ENCODE results near the gene COL17A1.

COL17A1 gene

GRCh38 chr10:104109908-104110662 is 24.4 kb upstream of the COL17A1 start:
- no peak for DNase-seq
- TF ChIP-seq GATA1 (IDR thresholded peaks at IDR 0.05; ENCODE audit: low read depth, low read length) (no peak), POLR2A (IDR thresholded peaks at IDR 0.05; ENCODE audit: low read length) (no peak)

DNA sequence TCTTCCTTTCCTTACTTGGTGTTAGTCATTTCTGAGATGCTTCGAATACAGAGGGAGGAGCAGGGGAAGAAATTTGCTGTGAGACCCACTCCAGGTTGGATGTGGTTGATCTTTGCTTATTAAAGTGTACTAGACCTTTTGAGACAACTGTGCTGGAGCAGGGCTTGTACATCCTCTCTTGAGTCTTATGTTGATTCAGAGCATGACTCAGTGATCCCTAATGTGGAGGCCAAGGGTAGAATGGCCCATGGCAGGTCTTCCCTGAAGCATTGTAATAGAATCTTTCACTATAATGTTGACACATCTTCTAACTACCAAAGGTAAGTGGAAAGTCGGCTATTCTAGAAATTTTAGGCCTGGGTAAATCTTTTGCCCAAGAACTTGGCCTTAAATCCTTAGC is 19.2 kb upstream of the COL17A1 start:
- TF ChIP-seq GATA1 (IDR thresholded peaks at IDR 0.05; ENCODE audit: low read depth, low read length): no peak
- no peak for TF ChIP-seq POLR2A (IDR thresholded peaks at IDR 0.05; ENCODE audit: low read length)
- DNase-seq: no peak

GRCh38 chr10:104104418-104104817 is 18.7 kb upstream of the COL17A1 start:
- no peak for TF ChIP-seq POLR2A (IDR thresholded peaks at IDR 0.05; ENCODE audit: low read length)
- TF ChIP-seq GATA1 (IDR thresholded peaks at IDR 0.05; ENCODE audit: low read depth, low read length): no peak
- no peak for DNase-seq

- no peak for DNase-seq
- TF ChIP-seq GATA1 (IDR thresholded peaks at IDR 0.05; ENCODE audit: low read depth, low read length): no peak
- no peak for TF ChIP-seq POLR2A (IDR thresholded peaks at IDR 0.05; ENCODE audit: low read length)
Measured at GRCh38 chr10:104103956-104104355, 18.3 kb upstream of the COL17A1 start.

DNA sequence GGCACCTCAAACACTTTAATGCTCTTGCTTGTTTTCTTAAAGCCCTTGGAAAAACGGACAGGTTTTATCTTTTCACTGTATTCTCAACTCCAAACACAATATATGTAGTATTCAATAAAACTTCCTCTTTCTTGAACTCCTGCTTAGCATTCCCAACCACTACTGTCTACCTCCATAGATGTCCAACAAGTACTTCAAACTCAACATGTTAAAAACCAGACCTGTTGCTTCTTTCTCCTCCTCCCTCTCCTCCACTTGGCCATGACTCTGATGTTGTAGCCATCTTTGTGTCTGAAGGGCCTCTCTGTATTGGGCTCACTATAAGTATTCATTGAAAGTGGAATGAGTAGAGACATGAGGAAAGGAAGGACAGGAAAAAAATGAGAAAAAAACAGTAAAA is 16.2 kb upstream of the COL17A1 start:
- DNase-seq: no peak
- TF ChIP-seq GATA1 (IDR thresholded peaks at IDR 0.05; ENCODE audit: low read depth, low read length) (no peak), POLR2A (IDR thresholded peaks at IDR 0.05; ENCODE audit: low read length) (no peak)

- no peak for DNase-seq
- TF ChIP-seq GATA1 (IDR thresholded peaks at IDR 0.05; ENCODE audit: low read depth, low read length): no peak
- TF ChIP-seq POLR2A (IDR thresholded peaks at IDR 0.05; ENCODE audit: low read length): no peak
Measured at GRCh38 chr10:104100795-104101194, 15.1 kb upstream of the COL17A1 start.

DNA sequence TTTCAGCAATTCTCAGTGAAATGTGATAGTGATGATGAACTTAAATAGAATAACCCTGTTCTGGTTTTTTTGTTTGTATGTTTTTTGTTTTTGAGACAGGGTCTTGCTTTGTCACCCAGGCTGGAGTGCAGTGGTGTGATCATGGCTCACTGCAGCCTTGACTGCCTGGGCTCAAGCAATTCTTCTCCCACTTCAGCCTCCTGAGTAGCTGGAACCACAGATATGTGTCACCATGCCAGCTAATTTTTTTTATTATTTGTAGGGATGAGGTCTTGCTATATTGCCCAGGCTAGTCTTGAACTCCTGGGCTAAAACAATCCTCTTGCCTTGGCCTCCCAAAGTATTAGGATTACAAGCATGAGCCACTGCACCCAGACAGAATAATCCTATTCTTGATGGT is 14.3 kb upstream of the COL17A1 start:
- no peak for DNase-seq
- no peak for TF ChIP-seq POLR2A (IDR thresholded peaks at IDR 0.05; ENCODE audit: low read length)
- no peak for TF ChIP-seq GATA1 (IDR thresholded peaks at IDR 0.05; ENCODE audit: low read depth, low read length)

DNA sequence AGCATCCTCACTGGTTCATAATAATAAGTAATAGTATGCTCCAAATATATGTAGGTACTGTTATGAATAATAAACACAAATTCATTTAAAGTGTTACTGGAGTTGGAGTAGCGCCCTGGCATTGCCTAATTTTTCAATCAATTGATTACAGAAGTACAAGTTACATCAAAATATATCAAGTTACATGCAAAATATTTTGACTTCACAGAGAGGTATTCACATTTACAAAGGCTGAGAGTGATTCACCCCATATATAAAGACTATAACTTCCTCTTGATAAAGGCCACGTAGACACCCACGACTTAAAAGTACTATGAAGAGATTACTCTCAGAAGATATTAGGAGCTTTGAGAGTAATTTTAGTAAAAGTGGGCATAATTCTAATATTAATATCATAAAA is 13.6 kb upstream of the COL17A1 start:
- TF ChIP-seq GATA1 (IDR thresholded peaks at IDR 0.05; ENCODE audit: low read depth, low read length) (no peak), POLR2A (IDR thresholded peaks at IDR 0.05; ENCODE audit: low read length) (no peak)
- no peak for DNase-seq

GRCh38 chr10:104098358-104098925 is 12.8 kb upstream of the COL17A1 start:
- TF ChIP-seq GATA1 (IDR thresholded peaks at IDR 0.05; ENCODE audit: low read depth, low read length): no peak
- TF ChIP-seq POLR2A (IDR thresholded peaks at IDR 0.05; ENCODE audit: low read length): no peak
- no peak for DNase-seq

- no peak for DNase-seq
- TF ChIP-seq POLR2A (IDR thresholded peaks at IDR 0.05; ENCODE audit: low read length) (no peak), GATA1 (IDR thresholded peaks at IDR 0.05; ENCODE audit: low read depth, low read length) (no peak)
Measured at GRCh38 chr10:104096692-104097091, 11.0 kb upstream of the COL17A1 start.

- TF ChIP-seq GATA1 (IDR thresholded peaks at IDR 0.05; ENCODE audit: low read depth, low read length): no peak
- no peak for TF ChIP-seq POLR2A (IDR thresholded peaks at IDR 0.05; ENCODE audit: low read length)
- DNase-seq: no peak
Measured at GRCh38 chr10:104092749-104093148, 7.1 kb upstream of the COL17A1 start.

DNA sequence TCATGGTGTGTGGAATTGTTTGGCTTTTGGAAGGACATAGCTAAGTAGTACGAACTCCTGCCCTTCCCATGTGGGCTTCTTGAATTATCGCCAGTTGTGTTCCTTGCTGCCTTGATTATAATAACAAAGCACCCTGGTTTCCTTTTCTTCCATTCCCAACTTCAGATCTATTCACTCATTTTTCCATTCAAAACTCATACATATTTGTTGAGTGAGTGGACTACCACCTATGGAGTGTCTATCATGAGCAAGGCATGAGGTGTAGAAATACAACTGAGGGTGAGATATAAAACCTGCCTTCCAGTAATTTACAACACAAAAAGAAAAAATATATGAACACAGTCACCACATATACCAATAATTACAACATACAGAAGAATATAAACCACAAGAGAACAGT is 4.9 kb upstream of the COL17A1 start:
- no peak for DNase-seq
- TF ChIP-seq POLR2A (IDR thresholded peaks at IDR 0.05; ENCODE audit: low read length) (no peak), GATA1 (IDR thresholded peaks at IDR 0.05; ENCODE audit: low read depth, low read length) (no peak)

DNA sequence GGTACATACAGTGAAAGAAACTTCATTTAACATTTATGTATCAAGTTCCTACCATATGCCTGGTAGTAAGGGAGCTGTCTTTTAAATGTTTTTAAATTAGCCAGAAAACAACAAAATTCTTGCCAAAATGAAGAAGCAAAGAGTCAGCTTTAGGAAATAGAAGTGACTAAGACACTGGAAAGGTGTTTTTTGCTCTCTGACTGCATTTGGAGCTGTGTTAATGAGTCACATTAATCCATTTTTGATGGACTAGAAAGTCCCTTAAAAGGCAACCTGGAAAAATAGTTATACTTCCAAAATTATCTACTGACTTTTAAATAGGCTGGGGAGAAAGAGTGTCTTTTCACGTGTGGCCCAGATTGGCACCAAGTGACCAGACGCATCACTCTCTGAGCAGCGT is 3.9 kb upstream of the COL17A1 start:
- no peak for DNase-seq
- TF ChIP-seq POLR2A (IDR thresholded peaks at IDR 0.05; ENCODE audit: low read length) (no peak), GATA1 (IDR thresholded peaks at IDR 0.05; ENCODE audit: low read depth, low read length) (no peak)

DNA sequence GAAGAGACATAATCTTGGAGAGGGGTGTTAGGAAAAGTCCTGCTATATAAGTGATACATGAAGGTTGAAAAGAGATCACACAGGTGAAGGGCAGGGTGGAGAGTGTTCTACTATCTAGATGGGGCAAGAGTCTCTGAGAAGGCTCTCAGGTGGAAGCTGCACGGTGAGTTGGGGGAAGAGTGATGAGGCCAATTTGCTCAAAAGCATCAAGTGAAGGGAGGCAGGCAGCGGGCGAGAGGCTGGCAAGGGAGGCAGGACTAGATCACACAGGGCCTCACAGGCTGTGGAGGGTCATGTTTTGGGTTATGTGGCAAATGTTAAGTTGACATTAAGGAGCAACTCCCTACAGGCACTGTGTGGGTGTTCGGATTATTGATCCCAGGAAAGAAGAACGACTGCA is 2.6 kb upstream of the COL17A1 start:
- DNase-seq: no peak
- TF ChIP-seq POLR2A (IDR thresholded peaks at IDR 0.05; ENCODE audit: low read length) (no peak), GATA1 (IDR thresholded peaks at IDR 0.05; ENCODE audit: low read depth, low read length) (no peak)

DNA sequence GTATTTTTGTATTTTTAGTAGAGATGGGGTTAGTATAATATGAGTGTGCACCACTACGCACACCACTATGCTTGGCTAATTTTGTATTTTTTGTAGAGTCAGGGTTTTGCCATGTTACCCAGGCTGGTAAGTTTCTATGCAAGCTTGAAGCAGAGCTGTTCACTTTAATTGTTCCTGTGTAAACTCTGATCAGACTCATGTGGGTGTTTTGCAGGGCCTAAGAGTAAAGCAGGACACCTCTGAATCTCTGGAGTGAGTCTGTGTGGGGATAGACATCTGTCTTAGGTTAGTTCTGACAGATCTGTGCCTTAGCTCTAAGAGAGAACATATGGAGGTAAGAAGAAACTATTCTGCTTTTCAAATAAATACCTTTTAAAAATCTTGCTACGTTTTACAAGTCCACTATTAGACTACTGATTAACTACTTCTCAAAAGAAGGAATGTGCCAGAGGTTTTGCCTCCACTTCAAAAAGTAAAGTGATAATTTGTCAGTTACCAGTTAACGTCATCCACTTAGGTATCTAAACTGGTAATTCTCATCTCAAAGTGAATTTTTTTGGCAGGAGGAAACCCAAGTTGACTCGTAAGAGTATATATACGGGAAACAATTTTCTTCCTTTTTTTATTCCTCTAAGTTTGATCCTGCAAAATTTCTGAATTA is 1.1 kb downstream of the COL17A1 start:
- no peak for TF ChIP-seq POLR2A (IDR thresholded peaks at IDR 0.05; ENCODE audit: low read length)
- TF ChIP-seq GATA1 (IDR thresholded peaks at IDR 0.05; ENCODE audit: low read depth, low read length): no peak
- no peak for DNase-seq
